Tibial nerve (tissue), 3 donors: ENCODE measurements around the gene WSCD2.

Experiments
- POLR2A ChIP-seq, 2 donors: fragments of 450-650 bp; IDR thresholded peaks; one replicate each; pipeline ENCODE4 v1.6.1; 2017; ENCODE audit warnings: antibody characterized with exemption in 2 of 2, mild to moderate bottlenecking in 2 of 2, moderate library complexity in 2 of 2
- TF ChIP-seq, protein P1 (sequence below), 5 experiments: fragments of 200-600 bp in 3 of 5; fragments of 450-650 bp in 2 of 5; sonication (generic) in 3 of 5; IDR thresholded peaks; one replicate each; pipeline ENCODE4 v1.5.1; 2016 to 2019; ENCODE audit warnings: antibody characterized with exemption in 5 of 5, mild to moderate bottlenecking in 3 of 5, moderate library complexity in 2 of 5

- TF ChIP-seq, protein P1, sequence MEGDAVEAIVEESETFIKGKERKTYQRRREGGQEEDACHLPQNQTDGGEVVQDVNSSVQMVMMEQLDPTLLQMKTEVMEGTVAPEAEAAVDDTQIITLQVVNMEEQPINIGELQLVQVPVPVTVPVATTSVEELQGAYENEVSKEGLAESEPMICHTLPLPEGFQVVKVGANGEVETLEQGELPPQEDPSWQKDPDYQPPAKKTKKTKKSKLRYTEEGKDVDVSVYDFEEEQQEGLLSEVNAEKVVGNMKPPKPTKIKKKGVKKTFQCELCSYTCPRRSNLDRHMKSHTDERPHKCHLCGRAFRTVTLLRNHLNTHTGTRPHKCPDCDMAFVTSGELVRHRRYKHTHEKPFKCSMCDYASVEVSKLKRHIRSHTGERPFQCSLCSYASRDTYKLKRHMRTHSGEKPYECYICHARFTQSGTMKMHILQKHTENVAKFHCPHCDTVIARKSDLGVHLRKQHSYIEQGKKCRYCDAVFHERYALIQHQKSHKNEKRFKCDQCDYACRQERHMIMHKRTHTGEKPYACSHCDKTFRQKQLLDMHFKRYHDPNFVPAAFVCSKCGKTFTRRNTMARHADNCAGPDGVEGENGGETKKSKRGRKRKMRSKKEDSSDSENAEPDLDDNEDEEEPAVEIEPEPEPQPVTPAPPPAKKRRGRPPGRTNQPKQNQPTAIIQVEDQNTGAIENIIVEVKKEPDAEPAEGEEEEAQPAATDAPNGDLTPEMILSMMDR (IDR thresholded peaks at IDR 0.05): no peak
- TF ChIP-seq POLR2A (IDR thresholded peaks at IDR 0.05): no peak
These were observed 75.3 kb downstream of the WSCD2 start for GRCh38 chr12:108204117-108204987.
